ENCODE measurements around the gene SPATA6.

DNA sequence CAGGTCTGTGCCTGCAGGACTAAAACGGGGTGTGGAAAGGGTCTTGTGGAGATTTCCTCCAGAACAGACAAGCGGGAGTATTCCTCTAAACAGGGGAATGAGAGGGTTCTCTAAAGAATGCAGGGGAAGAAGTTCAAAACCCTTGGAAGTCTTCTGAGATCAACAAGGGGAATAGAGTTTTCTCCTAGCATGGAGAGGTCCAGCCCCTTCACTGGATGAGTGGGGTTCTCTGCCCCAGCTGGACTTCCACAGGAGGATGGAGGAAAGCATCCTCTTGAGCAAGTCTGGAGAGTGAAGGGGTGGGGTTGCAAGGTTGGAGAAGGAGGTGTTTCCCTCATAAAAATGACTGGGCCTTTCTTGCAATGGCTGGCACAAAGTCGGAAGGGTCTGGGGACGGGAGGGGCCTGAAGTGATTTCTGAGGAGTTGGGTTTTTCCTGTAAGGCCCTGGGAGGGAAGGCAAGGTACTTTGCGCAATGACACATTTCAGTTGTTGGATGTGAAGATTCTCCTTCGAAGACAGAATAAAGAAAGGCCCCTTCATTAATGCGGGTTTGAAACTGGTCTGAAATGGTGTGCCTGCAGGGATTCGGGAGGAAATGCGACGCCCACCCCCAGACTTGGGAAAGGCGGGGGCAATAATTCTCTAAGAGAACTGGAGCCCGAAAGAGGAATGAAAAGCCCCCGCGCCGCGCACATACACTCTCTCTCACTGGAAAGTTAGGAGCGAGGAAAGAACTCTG is 884 bp downstream of the SPATA6 start:
- TF ChIP-seq, protein P1, sequence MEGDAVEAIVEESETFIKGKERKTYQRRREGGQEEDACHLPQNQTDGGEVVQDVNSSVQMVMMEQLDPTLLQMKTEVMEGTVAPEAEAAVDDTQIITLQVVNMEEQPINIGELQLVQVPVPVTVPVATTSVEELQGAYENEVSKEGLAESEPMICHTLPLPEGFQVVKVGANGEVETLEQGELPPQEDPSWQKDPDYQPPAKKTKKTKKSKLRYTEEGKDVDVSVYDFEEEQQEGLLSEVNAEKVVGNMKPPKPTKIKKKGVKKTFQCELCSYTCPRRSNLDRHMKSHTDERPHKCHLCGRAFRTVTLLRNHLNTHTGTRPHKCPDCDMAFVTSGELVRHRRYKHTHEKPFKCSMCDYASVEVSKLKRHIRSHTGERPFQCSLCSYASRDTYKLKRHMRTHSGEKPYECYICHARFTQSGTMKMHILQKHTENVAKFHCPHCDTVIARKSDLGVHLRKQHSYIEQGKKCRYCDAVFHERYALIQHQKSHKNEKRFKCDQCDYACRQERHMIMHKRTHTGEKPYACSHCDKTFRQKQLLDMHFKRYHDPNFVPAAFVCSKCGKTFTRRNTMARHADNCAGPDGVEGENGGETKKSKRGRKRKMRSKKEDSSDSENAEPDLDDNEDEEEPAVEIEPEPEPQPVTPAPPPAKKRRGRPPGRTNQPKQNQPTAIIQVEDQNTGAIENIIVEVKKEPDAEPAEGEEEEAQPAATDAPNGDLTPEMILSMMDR (conservative IDR thresholded peaks at IDR 0.05; ENCODE audit: low read length): no peak
- TF ChIP-seq EZH2phosphoT487 (IDR thresholded peaks at IDR 0.05; ENCODE audit: borderline replicate concordance): no peak
